DMS53 treated with DMSO at 0.1 percent for 48 hours (cell line): ENCODE measurements around the gene ZWILCH.
"Not testable (repeated sequence)": the region's sequence is repeated elsewhere in the genome, so short reads cannot be mapped to it uniquely, and the experiment has no call there.

Experiments used
- DNase-seq: peaks from one replicate; lab custom pipeline; 2025; ENCODE audit not compliant: unreplicated experiment; lab: John Stamatoyannopoulos, UW

The ZWILCH gene

GRCh38 chr15:66578286-66578875 lies 73.3 kb downstream of the ZWILCH start:
- DNase-seq = no peak

DNA sequence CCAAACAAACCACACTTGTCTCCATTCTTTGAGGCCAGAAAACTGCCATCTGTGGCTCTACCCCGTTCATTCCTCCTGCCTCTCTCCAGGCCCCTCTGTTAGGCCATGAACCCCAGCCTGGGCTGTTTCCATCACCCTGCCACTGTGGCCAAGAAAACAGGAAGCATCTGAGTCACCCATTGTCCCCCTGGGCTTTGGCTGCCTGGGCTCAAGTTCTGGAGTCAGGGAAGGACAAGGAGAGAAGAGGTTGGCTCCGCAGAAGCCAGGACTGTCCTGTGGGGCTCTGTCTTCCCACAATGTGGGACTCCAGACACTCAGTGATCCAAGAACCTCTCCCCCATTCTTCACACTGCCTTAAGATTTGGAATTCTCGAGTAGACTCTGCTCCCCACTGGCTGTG lies 75.5 kb downstream of the ZWILCH start:
- DNase-seq = no peak

DNA sequence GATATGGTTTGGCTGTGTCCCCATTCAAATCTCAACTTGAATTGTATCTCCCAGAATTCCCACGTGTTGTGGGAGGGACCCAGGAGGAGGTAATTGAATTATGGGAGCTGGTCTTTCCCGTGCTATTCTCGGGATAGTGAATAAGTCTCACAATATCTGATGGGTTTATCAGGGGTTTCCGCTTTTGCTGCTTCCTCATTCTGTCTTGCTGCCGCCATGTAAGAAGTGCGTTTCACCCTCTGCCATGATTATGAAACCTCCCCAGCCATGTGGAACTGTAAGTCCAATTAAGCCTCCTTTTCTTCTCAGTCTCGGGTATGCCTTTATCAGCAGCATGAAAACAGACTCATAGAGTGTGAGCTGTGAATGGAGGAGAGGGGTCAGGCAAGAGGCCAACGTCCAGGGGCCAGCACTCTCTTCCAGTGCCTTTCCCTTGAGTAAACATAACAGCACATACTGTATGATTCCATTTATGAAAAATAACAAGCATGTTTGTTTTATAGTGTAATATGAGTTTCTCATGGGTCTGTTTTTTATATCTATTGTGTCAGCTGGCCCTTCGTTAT lies 76.9 kb downstream of the ZWILCH start:
- no peak for DNase-seq

GRCh38 chr15:66586155-66586976 lies 81.2 kb downstream of the ZWILCH start:
- DNase-seq = no peak

DNA sequence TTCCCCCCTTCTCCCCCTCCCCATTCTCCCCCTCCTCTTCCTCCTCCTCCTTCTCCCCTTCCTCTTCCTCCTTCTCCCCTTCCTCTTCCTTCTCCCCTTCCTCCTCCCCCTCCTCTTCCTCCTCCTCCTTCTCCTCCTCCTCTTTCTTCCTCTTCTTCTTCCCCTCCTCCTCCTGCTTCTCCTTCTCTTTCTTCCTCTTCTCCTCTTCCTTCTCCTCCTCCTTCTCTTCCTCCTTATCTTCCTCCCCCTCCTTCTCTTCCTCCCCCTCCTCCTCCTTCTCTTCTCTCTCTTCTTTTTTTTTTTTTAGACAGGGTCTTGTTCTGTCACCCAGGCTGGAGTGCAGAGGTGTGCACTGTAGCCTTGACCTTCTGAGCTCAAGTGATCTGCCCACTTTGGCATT lies 81.9 kb downstream of the ZWILCH start:
- DNase-seq = no peak

GRCh38 chr15:66587749-66588148 lies 82.6 kb downstream of the ZWILCH start:
- no peak for DNase-seq

GRCh38 chr15:66588537-66588936 lies 83.4 kb downstream of the ZWILCH start:
- DNase-seq = no peak

- no peak for DNase-seq
Observed at GRCh38 chr15:66588971-66589370, 83.8 kb downstream of the ZWILCH start.

- not testable (repeated sequence) for DNase-seq
Observed at GRCh38 chr15:66589429-66589828, 84.3 kb downstream of the ZWILCH start.

DNA sequence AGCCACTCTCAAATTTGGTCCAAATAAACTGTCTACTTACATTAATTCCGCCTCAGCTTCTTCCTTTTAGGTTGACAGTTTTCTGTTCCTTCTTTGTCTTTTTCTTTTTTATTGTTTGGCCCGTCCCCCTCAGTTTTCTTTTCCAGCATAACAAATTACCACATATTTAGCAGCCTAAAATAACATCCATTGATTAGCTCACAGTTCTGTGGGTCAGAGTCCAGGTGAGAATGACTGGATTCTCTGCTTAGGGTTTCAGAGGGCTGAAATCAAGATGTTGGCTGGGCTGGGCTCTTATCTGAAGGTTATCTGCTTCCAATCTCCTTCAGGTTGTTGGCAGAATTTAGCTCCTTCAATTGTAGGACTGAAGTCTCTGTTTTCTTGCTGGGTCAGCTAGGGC lies 85.3 kb downstream of the ZWILCH start:
- no peak for DNase-seq

- no peak for DNase-seq
Observed at GRCh38 chr15:66591322-66591862, 86.3 kb downstream of the ZWILCH start.

DNA sequence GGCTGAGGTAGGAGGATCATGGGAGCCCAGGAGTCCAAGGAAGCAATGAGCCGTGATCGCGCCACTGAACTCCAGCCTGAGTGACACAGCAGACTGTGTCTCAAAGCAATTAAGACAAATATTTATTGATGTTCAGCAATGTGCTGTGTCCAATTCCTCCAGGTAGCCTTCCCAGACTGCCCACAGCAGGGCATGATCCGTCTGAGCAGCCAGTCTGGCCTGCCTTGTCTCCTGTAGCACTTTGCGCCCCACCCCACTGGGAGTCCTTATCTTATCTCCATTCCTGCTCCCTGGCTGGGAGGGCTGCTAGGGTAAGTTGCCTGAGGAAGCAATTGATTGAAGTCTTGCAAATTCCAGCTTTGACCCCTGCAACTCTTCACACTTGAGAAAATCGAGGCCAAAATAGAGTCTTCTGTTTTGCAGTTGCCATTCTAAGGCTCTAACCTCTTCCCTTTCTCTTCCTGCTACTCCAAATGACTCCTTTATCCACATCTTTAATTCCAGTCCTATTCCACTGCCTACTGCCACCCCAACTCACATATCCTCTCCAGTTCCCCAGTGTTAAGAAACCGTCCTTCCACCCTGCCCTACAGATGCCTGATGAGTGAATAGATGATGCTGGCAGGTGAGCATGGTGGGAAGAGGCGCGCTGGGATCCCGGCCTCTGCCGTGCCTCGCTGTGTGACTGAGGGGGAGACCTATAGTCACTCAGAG lies 87.5 kb downstream of the ZWILCH start:
- DNase-seq = no peak

GRCh38 chr15:66593219-66593780 lies 88.2 kb downstream of the ZWILCH start:
- DNase-seq = no peak

GRCh38 chr15:66594344-66594743 lies 89.2 kb downstream of the ZWILCH start:
- no peak for DNase-seq

DNA sequence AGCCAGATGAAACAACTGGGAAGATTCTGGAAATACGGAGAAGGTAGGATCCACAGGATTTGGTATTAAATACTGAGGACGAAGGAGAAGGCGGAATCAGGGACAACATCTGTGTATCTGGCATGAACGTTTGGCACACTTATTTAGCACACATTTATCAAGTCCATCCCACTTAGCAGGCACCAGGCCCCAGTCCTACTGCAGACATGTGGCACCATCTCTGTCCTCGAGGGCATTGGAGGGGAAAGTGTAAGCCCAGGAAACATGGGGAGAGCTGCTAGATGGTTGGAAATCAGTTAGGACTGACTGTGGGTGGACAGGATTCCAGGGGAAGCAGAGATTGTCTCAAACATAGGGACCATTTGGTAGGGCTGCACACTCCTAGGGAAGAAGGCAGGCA lies 89.7 kb downstream of the ZWILCH start:
- no peak for DNase-seq

DNA sequence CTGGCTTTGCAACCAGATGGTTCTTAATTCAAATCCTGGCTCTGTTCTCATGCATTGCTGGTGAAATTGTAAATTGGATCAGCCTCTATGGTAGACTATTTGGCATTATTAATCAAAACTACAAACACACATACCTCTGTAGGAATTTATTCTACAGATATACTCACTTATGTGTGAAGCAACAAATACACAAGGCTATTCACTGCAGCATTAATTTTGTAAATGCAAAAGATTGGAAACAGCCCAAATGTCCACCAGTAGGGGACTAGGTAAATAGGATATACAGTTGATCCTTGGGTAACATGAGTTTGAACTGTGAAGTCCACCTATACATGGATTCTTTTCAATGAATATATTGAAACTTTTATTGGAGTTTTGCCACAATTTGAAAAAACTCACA lies 90.2 kb downstream of the ZWILCH start:
- DNase-seq = no peak

GRCh38 chr15:66595931-66596545 lies 90.9 kb downstream of the ZWILCH start:
- peak; percentile 11 for DNase-seq

GRCh38 chr15:66598095-66598815 lies 93.1 kb downstream of the ZWILCH start:
- DNase-seq = no peak
